ENCODE measurements around the gene ATOH8.

Gene ATOH8

DNA sequence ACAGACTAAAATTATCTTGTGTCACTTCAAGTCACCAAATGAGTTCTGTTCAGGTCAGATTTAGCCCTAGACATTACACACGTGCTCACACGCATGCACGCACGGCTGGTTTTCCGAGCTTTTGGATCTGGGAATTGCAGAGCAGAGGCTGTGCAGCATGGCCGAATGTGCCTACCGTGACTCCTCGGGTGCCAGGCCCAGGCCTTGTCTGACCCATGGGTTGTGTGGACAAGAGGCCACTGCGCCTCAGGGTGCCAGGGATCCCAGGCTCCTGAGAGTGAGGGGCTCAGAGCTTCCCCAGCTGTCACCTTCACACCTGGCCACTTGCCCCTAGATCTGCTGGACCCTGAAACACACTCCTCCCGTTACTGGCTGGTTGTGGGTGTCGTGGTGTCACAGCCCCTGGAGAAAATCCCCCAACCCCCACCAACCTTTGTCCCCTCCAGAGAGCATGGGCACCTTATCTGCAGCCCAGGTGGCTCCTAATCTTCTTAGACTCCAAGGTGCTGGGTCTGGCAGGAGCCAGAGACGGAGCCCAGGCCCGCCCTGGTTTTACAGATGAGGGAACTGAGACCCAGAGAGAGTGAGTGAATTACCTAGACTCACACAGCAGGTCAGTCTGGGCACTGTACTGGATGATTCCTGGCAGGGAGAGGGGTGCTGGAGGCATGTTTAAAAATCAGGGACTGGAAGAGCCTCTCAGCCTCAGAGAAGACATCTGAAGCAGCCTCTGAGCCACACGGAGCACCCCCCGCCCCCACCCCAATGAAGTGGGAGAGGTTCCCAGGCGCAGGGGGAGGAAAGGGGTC, 56.8 kb downstream of the ATOH8 start:
- ATAC-seq (no peak), DNase-seq (no peak)
- Mint-ChIP-seq H3K27ac (no peak overlapping the region), H3K9me3 (no peaks in the 10 kb centered on the region), H3K36me3 (ENCODE audit: low read depth) (no peaks in the 10 kb centered on the region), H3K4me1 (no peaks in the 10 kb centered on the region), H3K27me3 (peaks cover 7% of the 10 kb centered on the region), H3K4me3 (no peak overlapping the region)

- ATAC-seq: no peak
- no peak for DNase-seq
- H3K27me3 Mint-ChIP-seq: peaks cover 7% of the 10 kb centered on the region
- H3K4me3 Mint-ChIP-seq: no peak overlapping the region
- no peaks in the 10 kb centered on the region for H3K36me3 Mint-ChIP-seq (ENCODE audit: low read depth)
- no peak overlapping the region for H3K27ac Mint-ChIP-seq
- H3K9me3 Mint-ChIP-seq: no peaks in the 10 kb centered on the region
- H3K4me1 Mint-ChIP-seq: no peaks in the 10 kb centered on the region
These were observed 57.6 kb downstream of the ATOH8 start for GRCh38 chr2:85811180-85812093.

GRCh38 chr2:85812094-85812735, 58.4 kb downstream of the ATOH8 start:
- Mint-ChIP-seq H3K4me3 (no peak overlapping the region), H3K36me3 (ENCODE audit: low read depth) (no peaks in the 10 kb centered on the region), H3K27me3 (peaks cover 7% of the 10 kb centered on the region), H3K4me1 (no peaks in the 10 kb centered on the region), H3K27ac (no peak overlapping the region), H3K9me3 (no peaks in the 10 kb centered on the region)
- no peak for ATAC-seq
- no peak for DNase-seq

GRCh38 chr2:85813211-85813981, 59.6 kb downstream of the ATOH8 start:
- no peaks in the 10 kb centered on the region for H3K9me3 Mint-ChIP-seq
- no peak overlapping the region for H3K4me3 Mint-ChIP-seq
- no peaks in the 10 kb centered on the region for H3K36me3 Mint-ChIP-seq (ENCODE audit: low read depth)
- H3K4me1 Mint-ChIP-seq: no peaks in the 10 kb centered on the region
- no peak overlapping the region for H3K27ac Mint-ChIP-seq
- H3K27me3 Mint-ChIP-seq: peaks cover 7% of the 10 kb centered on the region
- ATAC-seq (no peak), DNase-seq (no peak)

GRCh38 chr2:85813982-85814801, 60.4 kb downstream of the ATOH8 start:
- Mint-ChIP-seq H3K36me3 (ENCODE audit: low read depth) (no peaks in the 10 kb centered on the region), H3K4me1 (no peaks in the 10 kb centered on the region), H3K27me3 (peaks cover 7% of the 10 kb centered on the region), H3K9me3 (no peaks in the 10 kb centered on the region), H3K27ac (no peak overlapping the region), H3K4me3 (no peak overlapping the region)
- DNase-seq (peak; percentile 88), ATAC-seq (peak; percentile 85)

- H3K9me3 Mint-ChIP-seq: no peaks in the 10 kb centered on the region
- no peaks in the 10 kb centered on the region for H3K36me3 Mint-ChIP-seq (ENCODE audit: low read depth)
- no peak for DNase-seq
- ATAC-seq: no peak
- H3K27me3 Mint-ChIP-seq: peaks cover 7% of the 10 kb centered on the region
- H3K4me1 Mint-ChIP-seq: no peaks in the 10 kb centered on the region
- no peak overlapping the region for H3K27ac Mint-ChIP-seq
- H3K4me3 Mint-ChIP-seq: no peak overlapping the region
These were observed 61.2 kb downstream of the ATOH8 start for GRCh38 chr2:85814802-85815550.

DNA sequence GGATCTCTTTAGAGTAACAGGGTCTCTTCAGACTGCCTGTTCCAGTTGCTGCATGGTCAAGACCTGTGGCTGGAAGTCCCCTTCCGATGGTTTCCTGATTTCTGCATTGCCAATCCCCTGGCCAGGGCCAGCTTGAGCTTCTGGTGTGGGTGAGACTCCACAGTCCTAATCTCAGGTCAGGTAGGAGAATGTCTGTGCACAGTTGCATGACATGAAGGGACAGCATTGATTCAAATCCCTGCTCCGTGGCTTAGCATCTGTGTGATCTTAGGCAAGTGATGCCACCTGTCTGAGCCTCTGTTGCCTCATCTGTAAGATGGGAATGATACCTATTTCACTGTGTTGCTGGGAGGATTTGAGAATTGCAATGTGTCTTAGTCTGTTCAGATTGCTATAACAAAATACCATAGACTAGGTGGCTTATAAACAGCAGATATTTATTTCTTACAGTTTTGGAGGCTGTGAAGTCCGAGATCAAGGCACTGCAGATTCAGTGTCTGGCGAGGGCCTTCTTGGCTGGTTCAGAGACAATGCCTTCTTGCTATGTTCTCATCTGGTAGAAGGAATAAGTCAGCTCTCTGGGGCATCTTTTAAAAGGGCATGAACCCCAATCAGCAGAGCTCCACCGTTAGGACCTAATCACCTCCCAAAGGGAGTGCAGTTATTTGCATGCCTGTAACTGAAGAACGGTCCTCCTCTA, 66.2 kb downstream of the ATOH8 start:
- Mint-ChIP-seq H3K4me3 (no peak overlapping the region), H3K27ac (no peak overlapping the region), H3K36me3 (ENCODE audit: low read depth) (no peaks in the 10 kb centered on the region), H3K9me3 (no peaks in the 10 kb centered on the region), H3K27me3 (peaks cover 3% of the 10 kb centered on the region), H3K4me1 (no peaks in the 10 kb centered on the region)
- no peak for DNase-seq
- ATAC-seq: no peak

GRCh38 chr2:85822766-85823165, 69.0 kb downstream of the ATOH8 start:
- Mint-ChIP-seq H3K27ac (no peak overlapping the region), H3K36me3 (ENCODE audit: low read depth) (no peaks in the 10 kb centered on the region), H3K9me3 (no peaks in the 10 kb centered on the region), H3K27me3 (peaks cover 3% of the 10 kb centered on the region), H3K4me1 (peaks cover 8% of the 10 kb centered on the region), H3K4me3 (no peak overlapping the region)
- DNase-seq: no peak
- no peak for ATAC-seq

GRCh38 chr2:85823951-85824350, 70.2 kb downstream of the ATOH8 start:
- no peak overlapping the region for H3K27ac Mint-ChIP-seq
- DNase-seq (no peak), ATAC-seq (no peak)
- no peaks in the 10 kb centered on the region for H3K9me3 Mint-ChIP-seq
- H3K4me3 Mint-ChIP-seq: no peak overlapping the region
- peaks cover 12% of the 10 kb centered on the region for H3K4me1 Mint-ChIP-seq
- peaks cover 3% of the 10 kb centered on the region for H3K27me3 Mint-ChIP-seq
- no peaks in the 10 kb centered on the region for H3K36me3 Mint-ChIP-seq (ENCODE audit: low read depth)

DNA sequence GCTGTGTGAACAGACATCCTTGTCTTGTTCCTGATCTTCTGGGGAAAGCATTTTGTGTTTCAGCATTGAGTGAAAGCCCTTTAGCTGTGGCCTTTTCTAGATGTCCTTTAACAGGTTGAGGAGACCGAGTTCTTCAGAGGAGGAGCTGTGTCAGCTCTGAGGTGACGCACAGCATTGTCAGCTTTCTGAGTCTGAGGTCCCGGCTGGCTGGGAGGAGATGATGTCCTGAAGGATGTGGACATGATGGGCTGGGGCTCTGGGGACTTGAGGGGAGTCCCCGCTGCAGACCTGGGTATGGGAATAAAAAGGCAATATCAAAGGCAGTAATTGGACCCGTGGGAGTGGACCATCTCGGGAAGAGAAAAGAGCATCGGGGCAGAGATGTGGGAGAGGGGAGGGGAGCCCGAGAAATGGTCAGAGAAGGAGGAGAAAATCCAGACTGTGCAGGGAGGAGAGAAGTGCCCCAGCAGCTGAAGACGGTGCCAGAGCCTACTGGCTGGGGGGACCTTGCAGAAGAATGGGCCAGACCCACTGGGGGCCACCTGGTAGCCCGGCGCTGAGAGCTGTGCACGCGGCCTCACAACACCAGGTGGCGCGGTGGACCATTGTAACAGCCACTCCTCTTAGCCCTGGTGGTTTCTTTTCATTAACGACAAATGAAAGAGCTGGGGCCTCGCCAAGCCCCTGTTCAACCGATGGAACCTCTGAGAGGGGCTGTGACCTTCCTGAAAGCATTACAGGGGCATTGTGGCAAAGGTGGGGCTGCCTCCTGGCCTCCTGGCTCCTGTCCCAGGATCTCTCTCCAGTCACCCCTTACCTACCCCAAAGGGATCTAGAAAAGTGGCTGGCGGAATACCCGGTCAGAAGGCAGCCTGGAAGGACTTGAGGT, 73.4 kb downstream of the ATOH8 start:
- peak; percentile 85 for DNase-seq
- no peak overlapping the region for H3K4me3 Mint-ChIP-seq

GRCh38 chr2:85827879-85828569, 74.2 kb downstream of the ATOH8 start:
- Mint-ChIP-seq H3K4me3 (no peak overlapping the region), H3K9me3 (no peaks in the 10 kb centered on the region), H3K4me1 (peaks cover 25% of the 10 kb centered on the region), H3K27ac (no peak overlapping the region), H3K36me3 (ENCODE audit: low read depth) (no peaks in the 10 kb centered on the region), H3K27me3 (no peaks in the 10 kb centered on the region)
- ATAC-seq (no peak), DNase-seq (no peak)

More for the DNA sequence above, 73.4 kb downstream of the ATOH8 start:
- H3K27me3 Mint-ChIP-seq: no peaks in the 10 kb centered on the region
- no peaks in the 10 kb centered on the region for H3K9me3 Mint-ChIP-seq
- no peak overlapping the region for H3K27ac Mint-ChIP-seq
- peak; percentile 92 for ATAC-seq
- H3K36me3 Mint-ChIP-seq (ENCODE audit: low read depth): no peaks in the 10 kb centered on the region
- peaks cover 25% of the 10 kb centered on the region for H3K4me1 Mint-ChIP-seq

Data from activated naive CD8-positive, alpha-beta T cell treated with anti-CD3 and anti-CD28 coated beads, Interleukin-2, amount 50 U/mL, for 24 hours (primary cell).